ENCODE measurements around the gene LAT. TPM values are rescaled to one million over a fixed set of nuclear protein-coding genes. Genes with fewer than 3 reads are reported as not detected.
A peak's percentile ranks its signal among the peaks of the same experiment; 100 is the strongest.

Gene LAT
- total RNA-seq, 1 donor from 2014 or later: 3.3 TPM

DNA sequence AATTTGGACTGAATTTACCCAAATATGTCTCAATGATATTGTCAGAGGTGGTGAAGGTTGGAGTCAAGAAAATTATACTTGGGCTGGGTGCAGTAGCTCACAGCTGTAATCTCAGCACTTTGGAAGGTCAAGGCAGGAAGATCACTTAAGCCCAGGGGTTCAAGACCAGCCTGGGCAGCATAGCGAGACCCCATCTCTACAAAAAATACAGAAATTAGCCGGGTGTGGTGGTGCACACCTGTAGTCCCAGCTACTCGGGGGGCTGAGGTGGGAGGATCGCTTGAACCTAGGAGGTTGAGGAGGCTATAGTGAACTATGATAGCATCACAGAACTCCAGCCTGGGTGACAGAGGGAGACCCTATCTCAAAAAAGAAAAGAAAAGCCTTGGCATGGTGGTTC is 40.9 kb downstream of the LAT start:
- DNase-seq (ENCODE audit: low read depth) (no peak), FAIRE-seq (no peak)
- Histone ChIP-seq H3K9me3 (ENCODE audit: insufficient read depth, low read depth, low read length) (no peaks in the 10 kb centered on the region), H3K27me3 (ENCODE audit: insufficient read depth, low read length) (no peaks in the 10 kb centered on the region), H3K9ac (ENCODE audit: low read length) (no peak overlapping the region), H3K4me1 (ENCODE audit: insufficient read depth, low read length) (peaks cover 15% of the 10 kb centered on the region), H3K4me3 (ENCODE audit: insufficient read depth, low read depth, low read length) (no peak overlapping the region), H3K36me3 (ENCODE audit: insufficient read depth, low read length) (no peaks in the 10 kb centered on the region), H3K27ac (ENCODE audit: low read depth, low read length) (no peak overlapping the region), H3K79me2 (ENCODE audit: insufficient read depth, low read length) (no peaks in the 10 kb centered on the region), H2AFZ (ENCODE audit: low read depth, low read length) (no peak overlapping the region), H4K20me1 (ENCODE audit: insufficient read depth, low read length) (no peaks in the 10 kb centered on the region), H3K4me2 (ENCODE audit: low read length) (no peak overlapping the region)
- Mint-ChIP-seq H3K27me3 (ENCODE audit: low read depth, unreplicated experiment) (peaks cover 2% of the 10 kb centered on the region), H3K9me3 (ENCODE audit: unreplicated experiment) (no peaks in the 10 kb centered on the region), H3K4me1 (ENCODE audit: low read depth, unreplicated experiment) (peaks cover 6% of the 10 kb centered on the region), H3K36me3 (ENCODE audit: low read depth, unreplicated experiment) (no peaks in the 10 kb centered on the region), H3K27ac (ENCODE audit: unreplicated experiment) (no peak overlapping the region), H3K4me3 (ENCODE audit: unreplicated experiment) (no peak overlapping the region)
- no peak for TF ChIP-seq EZH2 (IDR thresholded peaks at IDR 0.05; ENCODE audit: insufficient read depth, low read length)
- TF ChIP-seq, protein P1, sequence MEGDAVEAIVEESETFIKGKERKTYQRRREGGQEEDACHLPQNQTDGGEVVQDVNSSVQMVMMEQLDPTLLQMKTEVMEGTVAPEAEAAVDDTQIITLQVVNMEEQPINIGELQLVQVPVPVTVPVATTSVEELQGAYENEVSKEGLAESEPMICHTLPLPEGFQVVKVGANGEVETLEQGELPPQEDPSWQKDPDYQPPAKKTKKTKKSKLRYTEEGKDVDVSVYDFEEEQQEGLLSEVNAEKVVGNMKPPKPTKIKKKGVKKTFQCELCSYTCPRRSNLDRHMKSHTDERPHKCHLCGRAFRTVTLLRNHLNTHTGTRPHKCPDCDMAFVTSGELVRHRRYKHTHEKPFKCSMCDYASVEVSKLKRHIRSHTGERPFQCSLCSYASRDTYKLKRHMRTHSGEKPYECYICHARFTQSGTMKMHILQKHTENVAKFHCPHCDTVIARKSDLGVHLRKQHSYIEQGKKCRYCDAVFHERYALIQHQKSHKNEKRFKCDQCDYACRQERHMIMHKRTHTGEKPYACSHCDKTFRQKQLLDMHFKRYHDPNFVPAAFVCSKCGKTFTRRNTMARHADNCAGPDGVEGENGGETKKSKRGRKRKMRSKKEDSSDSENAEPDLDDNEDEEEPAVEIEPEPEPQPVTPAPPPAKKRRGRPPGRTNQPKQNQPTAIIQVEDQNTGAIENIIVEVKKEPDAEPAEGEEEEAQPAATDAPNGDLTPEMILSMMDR (IDR thresholded peaks at IDR 0.05; ENCODE audit: insufficient read depth, low read depth, low read length): no peak

GRCh38 chr16:29028457-29029167 is 43.8 kb downstream of the LAT start:
- Histone ChIP-seq H3K9me3 (ENCODE audit: insufficient read depth, low read depth, low read length) (no peaks in the 10 kb centered on the region), H3K27ac (ENCODE audit: low read depth, low read length) (peak overlapping the region; percentile 85), H3K36me3 (ENCODE audit: insufficient read depth, low read length) (no peaks in the 10 kb centered on the region), H2AFZ (ENCODE audit: low read depth, low read length) (peak overlapping the region; percentile 70), H3K79me2 (ENCODE audit: insufficient read depth, low read length) (no peaks in the 10 kb centered on the region), H3K4me3 (ENCODE audit: insufficient read depth, low read depth, low read length) (peak overlapping the region; percentile 39), H4K20me1 (ENCODE audit: insufficient read depth, low read length) (no peaks in the 10 kb centered on the region), H3K4me2 (ENCODE audit: low read length) (peak overlapping the region; percentile 80), H3K27me3 (ENCODE audit: insufficient read depth, low read length) (no peaks in the 10 kb centered on the region), H3K9ac (ENCODE audit: low read length) (peak overlapping the region; percentile 77), H3K4me1 (ENCODE audit: insufficient read depth, low read length) (peaks cover 15% of the 10 kb centered on the region)
- Mint-ChIP-seq H3K4me1 (ENCODE audit: low read depth, unreplicated experiment) (peaks cover 6% of the 10 kb centered on the region), H3K4me3 (ENCODE audit: unreplicated experiment) (no peak overlapping the region), H3K27me3 (ENCODE audit: low read depth, unreplicated experiment) (peaks cover 2% of the 10 kb centered on the region), H3K36me3 (ENCODE audit: low read depth, unreplicated experiment) (no peaks in the 10 kb centered on the region), H3K27ac (ENCODE audit: unreplicated experiment) (peak overlapping the region; percentile 75), H3K9me3 (ENCODE audit: unreplicated experiment) (no peaks in the 10 kb centered on the region)
- TF ChIP-seq, protein P1 (IDR thresholded peaks at IDR 0.05; ENCODE audit: insufficient read depth, low read depth, low read length): no peak
- no peak for TF ChIP-seq EZH2 (IDR thresholded peaks at IDR 0.05; ENCODE audit: insufficient read depth, low read length)
- FAIRE-seq: no peak
- DNase-seq (ENCODE audit: low read depth): no peak
